ENCODE data around the gene TMEM18. TPM values are rescaled to one million over a fixed set of nuclear protein-coding genes. Genes with fewer than 3 reads are reported as not detected.
A peak's percentile ranks its signal among the peaks of the same experiment; 100 is the strongest.

The TMEM18 gene
- total and polyA plus RNA-seq, 8 donors: 16.9 to 64.6 (median 57.7) TPM

GRCh38 chr2:691821-692761 is 14.9 kb upstream of the TMEM18 start:
- Histone ChIP-seq H3K27me3 (no peaks in the 10 kb centered on the region), H3K27ac (no peak overlapping the region), H3K9me3 (no peaks in the 10 kb centered on the region), H3K4me3 (no peak overlapping the region), H3K36me3 (no peaks in the 10 kb centered on the region), H3K4me1 (peaks cover 0 to 4% of the 10 kb centered on the region in 2 donors)
- TF ChIP-seq, protein P1, sequence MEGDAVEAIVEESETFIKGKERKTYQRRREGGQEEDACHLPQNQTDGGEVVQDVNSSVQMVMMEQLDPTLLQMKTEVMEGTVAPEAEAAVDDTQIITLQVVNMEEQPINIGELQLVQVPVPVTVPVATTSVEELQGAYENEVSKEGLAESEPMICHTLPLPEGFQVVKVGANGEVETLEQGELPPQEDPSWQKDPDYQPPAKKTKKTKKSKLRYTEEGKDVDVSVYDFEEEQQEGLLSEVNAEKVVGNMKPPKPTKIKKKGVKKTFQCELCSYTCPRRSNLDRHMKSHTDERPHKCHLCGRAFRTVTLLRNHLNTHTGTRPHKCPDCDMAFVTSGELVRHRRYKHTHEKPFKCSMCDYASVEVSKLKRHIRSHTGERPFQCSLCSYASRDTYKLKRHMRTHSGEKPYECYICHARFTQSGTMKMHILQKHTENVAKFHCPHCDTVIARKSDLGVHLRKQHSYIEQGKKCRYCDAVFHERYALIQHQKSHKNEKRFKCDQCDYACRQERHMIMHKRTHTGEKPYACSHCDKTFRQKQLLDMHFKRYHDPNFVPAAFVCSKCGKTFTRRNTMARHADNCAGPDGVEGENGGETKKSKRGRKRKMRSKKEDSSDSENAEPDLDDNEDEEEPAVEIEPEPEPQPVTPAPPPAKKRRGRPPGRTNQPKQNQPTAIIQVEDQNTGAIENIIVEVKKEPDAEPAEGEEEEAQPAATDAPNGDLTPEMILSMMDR (IDR thresholded peaks at IDR 0.05): no peak
- DNase-seq (peak in 2 of 4 donors; percentile 25 to 65), ATAC-seq (no peak)
- intact Hi-C loops (cut with DNase I): no loop called here

DNA sequence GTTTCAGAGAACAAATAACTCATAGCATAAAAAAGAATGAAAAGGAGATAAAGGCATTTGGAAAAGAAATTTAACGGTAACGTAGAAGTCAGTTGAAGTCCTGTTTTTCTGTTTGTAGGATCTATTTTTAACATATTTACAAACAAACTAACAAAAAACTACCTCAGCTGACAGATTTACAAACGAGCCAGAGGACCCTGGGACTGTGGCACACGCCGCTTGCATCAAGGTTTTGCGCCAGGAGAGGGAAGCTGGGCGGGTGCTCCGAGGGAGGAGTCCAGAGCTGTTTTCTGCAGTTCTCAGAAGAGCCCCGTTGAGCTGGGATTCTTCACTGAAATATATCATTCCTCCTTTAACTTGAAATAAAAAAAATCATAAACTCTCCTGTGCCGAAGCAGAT is 13.6 kb upstream of the TMEM18 start:
- no peaks in the 10 kb centered on the region for H3K36me3 ChIP-seq
- no peaks in the 10 kb centered on the region for H3K27me3 ChIP-seq
- ATAC-seq: no peak
- DNase-seq: no peak
- H3K4me3 ChIP-seq: no peak overlapping the region
- H3K9me3 ChIP-seq: peaks cover 0 to 7% of the 10 kb centered on the region in 2 donors
- TF ChIP-seq, protein P1 (IDR thresholded peaks at IDR 0.05): no peak
- intact Hi-C loops (cut with DNase I): no loop called here
- no peak overlapping the region for H3K27ac ChIP-seq
- peaks cover 0 to 4% of the 10 kb centered on the region in 2 donors for H3K4me1 ChIP-seq

DNA sequence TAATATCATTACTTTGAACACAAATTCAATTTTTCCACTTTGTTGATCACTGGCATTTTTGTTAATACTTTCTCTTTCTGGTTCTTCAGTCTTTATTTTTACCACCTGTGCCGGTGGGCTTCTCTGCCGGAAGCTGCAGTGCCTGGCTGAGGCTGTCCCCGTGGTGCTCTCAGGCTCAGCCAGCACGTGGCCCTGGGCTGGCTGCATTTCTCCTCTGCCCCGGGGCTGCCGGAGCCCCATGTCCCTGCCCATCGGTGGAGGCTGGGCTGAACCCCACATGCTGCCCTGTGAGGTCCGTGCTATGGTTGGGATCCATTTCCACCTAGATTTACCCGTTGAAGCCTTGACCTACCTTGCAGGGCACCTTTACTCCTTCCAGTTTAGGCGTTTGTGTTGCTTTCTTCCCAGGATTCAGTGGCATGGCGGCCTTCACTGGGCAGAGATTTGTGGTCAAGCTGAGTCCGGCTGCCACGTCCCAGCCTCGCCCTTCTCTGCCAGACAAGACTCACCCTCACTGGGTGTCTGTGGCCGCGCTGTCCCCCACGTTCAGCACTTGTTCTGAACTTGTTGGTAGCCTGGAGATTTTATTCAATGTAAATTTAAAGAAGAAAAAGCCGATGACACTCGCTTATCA is 12.8 kb upstream of the TMEM18 start:
- TF ChIP-seq, protein P1 (IDR thresholded peaks at IDR 0.05): no peak
- peaks cover 0 to 2% of the 10 kb centered on the region in 2 donors for H3K4me1 ChIP-seq
- H3K27me3 ChIP-seq: no peaks in the 10 kb centered on the region
- intact Hi-C loops (cut with DNase I): no loop called here
- H3K36me3 ChIP-seq: no peaks in the 10 kb centered on the region
- no peak overlapping the region for H3K27ac ChIP-seq
- DNase-seq (peak in 1 of 4 donors; percentile 58), ATAC-seq (no peak)
- H3K9me3 ChIP-seq: peaks cover 0 to 15% of the 10 kb centered on the region in 2 donors
- H3K4me3 ChIP-seq: no peak overlapping the region

GRCh38 chr2:689237-689636 is 12.0 kb upstream of the TMEM18 start:
- no peak overlapping the region for H3K4me3 ChIP-seq
- no peaks in the 10 kb centered on the region for H3K27me3 ChIP-seq
- H3K36me3 ChIP-seq: no peaks in the 10 kb centered on the region
- H3K27ac ChIP-seq: no peak overlapping the region
- ATAC-seq (no peak), DNase-seq (no peak)
- H3K4me1 ChIP-seq: no peaks in the 10 kb centered on the region
- TF ChIP-seq, protein P1 (IDR thresholded peaks at IDR 0.05): no peak
- H3K9me3 ChIP-seq: peaks cover 0 to 22% of the 10 kb centered on the region in 2 donors
- intact Hi-C loops (cut with DNase I): no loop called here

DNA sequence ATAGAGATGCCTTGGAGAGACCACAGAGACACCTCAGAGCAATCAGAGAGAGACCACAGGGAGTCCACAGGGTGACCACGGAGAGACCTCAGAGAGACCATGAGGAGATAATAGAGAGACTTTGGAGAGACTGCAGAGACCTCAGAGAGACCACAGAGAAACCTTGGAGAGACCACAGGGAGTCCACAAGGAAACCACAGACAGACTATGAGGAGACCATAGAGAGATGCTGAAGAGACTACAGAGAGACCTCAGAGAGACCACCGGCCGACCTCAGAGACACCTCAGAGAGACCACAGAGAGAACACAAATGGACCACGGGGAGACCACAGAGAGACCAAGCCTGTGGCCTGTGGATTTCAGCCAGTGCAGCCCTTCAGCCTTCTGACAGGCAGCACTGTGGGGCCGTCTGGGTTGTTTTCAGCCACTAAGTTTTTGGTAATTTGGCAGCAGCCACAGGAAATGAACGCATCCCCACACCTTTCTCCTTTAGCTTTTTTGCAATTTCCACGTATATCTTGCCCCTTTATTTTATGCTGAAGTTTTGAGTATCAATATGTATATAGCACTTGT is 11.4 kb upstream of the TMEM18 start:
- ATAC-seq: no peak
- H3K27me3 ChIP-seq: no peaks in the 10 kb centered on the region

More for the DNA sequence above, 11.4 kb upstream of the TMEM18 start:
- no peak overlapping the region for H3K27ac ChIP-seq
- H3K9me3 ChIP-seq: peaks cover 0 to 28% of the 10 kb centered on the region in 2 donors
- intact Hi-C loops (cut with DNase I): no loop called here
- TF ChIP-seq, protein P1 (IDR thresholded peaks at IDR 0.05): no peak
- no peaks in the 10 kb centered on the region for H3K4me1 ChIP-seq
- DNase-seq: peak in 1 of 4 donors; percentile 43
- no peak overlapping the region for H3K4me3 ChIP-seq
- H3K36me3 ChIP-seq: no peaks in the 10 kb centered on the region
